AG08396 (cell line): Measurements from ENCODE around the gene LSM10.

Source experiments
- DNase-seq: peaks from one replicate; pipeline ENCODE4 v3.0.0; 2012; ENCODE audit warnings: low spot score, mixed read lengths

LSM10 gene

GRCh38 chr1:36383240-36383639, 14.5 kb downstream of the LSM10 start:
- no peak for DNase-seq

GRCh38 chr1:36382669-36383068, 15.0 kb downstream of the LSM10 start:
- no peak for DNase-seq

GRCh38 chr1:36382231-36382630, 15.5 kb downstream of the LSM10 start:
- no peak for DNase-seq

DNA sequence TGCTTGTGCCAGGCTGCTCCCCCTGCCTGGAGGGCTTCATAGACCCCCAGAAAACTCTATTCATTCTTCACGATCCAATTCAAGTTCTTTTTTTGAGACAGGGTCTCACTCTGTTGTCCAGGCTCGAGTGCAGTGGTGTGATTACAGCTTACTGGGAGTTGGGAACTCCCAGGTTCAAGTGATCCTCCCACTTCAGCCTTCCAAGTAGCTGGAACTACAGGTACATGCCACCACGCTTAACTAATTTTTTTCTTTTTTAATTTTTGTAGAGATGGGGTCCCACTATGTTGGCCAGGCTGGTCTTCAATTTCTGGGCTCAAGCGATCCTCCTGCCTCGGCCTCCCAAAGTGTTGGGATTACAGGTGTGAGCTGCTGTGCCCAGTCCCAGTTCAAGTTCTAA, 16.3 kb downstream of the LSM10 start:
- DNase-seq, result no peak

DNA sequence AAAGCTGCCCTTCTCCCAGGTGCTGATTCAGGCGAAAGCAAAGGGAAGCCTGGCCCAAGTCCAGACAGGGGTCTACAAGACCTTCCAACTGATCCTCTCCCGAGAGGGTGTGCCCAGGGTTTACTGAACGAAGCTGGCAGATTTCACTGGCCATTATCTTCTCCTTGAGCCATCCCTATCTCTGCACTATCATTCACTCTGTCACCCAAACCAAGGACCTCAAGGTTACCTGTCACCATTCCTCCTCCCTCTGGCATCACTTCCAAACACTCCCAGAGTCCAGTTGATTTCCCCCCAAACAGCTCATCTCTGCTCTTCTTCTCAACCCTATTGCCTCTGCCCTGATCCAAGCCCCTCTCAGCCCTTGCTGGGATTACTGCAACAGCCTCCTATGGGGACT, 16.9 kb downstream of the LSM10 start:
- DNase-seq, result no peak

- DNase-seq, result no peak
Observed at GRCh38 chr1:36380143-36380619, 17.5 kb downstream of the LSM10 start.

DNA sequence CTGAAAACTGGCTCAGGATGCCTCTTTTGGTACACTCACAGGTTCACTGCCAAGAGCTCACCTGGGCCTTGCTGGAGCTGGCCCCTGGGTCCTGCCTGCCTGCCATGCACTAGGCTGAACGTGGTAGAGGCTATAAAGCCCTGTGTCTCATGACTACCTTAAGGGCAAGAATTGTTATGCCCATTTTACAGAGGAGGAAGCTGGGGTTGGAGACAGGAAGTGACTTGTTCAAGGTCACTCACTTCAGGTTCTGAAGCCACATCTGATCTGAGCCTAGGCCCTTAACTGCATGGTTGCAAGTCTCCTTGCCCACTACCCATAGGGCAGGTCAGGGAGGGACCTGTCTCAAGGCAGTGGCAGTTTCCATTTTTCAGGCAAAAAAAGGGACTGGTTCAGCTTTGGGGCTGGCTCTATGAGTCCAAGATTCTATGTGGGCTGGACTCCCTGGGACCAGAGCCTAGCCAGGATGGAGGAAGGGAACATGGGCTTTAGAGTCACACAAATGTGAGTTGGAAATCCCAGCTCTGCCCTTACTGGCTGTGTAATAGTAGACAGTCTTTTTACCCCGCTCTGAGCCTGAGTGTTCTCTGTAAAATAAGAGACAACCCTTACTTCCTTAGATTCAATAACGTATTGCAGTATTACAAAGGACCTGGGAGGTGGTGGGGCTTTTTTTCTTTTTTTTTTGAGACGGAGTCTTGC, 19.8 kb downstream of the LSM10 start:
- DNase-seq, result no peak

- DNase-seq, result no peak
Observed at GRCh38 chr1:36372617-36373016, 25.1 kb downstream of the LSM10 start.

DNA sequence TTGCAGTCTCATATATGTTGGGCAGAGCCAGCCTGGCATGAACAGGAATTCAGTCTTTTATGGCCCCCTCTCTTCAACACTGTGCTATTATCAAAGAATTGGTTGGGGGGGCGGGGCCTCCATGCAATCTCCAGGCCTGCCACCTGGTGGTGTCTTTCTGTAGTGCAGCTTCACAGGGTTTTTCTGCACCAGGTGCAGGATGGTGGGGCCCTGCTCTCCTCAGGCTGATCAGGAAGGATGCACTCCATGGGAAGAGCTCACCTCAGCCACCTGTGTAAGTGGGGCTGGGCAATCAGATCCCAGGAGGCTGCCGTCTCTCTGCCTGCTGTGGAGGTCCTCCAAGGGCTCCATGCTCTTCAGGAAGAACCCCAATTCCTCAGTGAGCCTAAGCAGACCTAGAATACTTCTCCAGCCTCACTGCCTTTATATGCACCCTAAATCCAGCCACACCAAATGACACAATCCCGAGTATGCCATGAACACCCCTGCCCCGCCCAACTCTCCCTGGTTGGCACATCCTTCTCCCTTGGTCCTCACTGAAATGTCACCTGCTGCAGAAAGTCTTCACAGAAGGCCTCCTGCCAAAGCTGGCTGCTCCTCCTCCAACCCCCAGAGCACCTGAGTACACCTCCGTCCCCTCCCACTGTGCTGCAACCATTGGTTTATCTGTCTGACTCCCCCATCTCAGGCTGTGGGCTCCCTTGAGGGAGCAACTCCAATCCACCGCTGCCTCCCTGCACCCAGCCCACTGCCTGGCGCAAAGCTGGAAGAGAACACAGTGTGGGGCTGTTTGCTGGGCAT, 28.4 kb downstream of the LSM10 start:
- peak; percentile 80 for DNase-seq

GRCh38 chr1:36367798-36368197, 29.9 kb downstream of the LSM10 start:
- no peak for DNase-seq

DNA sequence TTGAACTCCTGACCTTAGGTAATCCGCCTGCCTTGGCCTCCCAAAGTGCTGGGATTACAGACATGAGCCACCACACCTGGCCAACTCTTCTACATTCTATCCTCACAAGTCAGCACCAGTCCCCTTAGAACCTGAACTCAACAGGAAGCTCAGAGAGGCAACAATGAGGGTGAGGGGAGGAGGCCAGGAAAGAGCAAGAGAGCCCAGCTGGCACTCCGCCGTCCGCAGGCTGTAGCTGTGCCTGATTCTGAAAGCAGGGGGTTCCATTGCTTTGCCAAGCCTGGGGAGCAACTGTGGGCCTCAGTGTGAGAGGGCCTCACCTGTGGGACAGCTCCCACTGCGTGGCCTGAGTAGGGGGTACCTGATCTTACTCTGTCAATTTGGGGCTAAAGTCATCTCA, 30.6 kb downstream of the LSM10 start:
- no peak for DNase-seq

GRCh38 chr1:36366091-36366661, 31.5 kb downstream of the LSM10 start:
- peak; percentile 37 for DNase-seq

GRCh38 chr1:36365381-36365780, 32.3 kb downstream of the LSM10 start:
- DNase-seq, result peak; percentile 30

DNA sequence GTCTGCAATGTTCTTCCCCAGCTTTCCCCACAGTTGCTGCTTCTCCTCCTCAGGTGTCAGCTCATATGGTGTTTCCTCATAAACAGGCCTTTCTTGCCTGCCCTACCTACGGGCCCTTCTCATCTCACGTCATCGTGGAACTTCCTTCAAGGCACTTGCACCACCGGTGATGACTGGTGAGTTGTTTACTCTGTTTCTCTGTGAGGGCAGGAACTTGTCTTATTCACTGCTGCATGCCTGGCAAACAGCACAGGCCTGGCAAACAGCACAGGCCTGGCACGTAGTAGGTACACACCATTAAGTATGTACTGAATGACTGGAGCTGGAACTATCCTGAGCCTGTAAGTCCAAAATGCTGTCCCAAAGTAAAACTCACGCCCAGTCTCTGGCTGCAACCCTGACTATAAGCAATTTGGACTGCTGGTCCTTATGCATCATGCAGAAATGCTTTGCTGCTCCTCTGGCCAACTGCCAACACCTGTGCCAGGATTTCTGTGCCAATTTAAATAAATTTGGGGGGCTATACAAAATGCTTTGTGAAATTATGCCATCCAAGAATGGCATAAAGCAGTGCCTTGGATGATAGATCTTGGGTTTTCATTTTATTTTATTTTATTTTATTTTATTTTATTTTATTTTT, 37.7 kb downstream of the LSM10 start:
- no peak for DNase-seq

DNA sequence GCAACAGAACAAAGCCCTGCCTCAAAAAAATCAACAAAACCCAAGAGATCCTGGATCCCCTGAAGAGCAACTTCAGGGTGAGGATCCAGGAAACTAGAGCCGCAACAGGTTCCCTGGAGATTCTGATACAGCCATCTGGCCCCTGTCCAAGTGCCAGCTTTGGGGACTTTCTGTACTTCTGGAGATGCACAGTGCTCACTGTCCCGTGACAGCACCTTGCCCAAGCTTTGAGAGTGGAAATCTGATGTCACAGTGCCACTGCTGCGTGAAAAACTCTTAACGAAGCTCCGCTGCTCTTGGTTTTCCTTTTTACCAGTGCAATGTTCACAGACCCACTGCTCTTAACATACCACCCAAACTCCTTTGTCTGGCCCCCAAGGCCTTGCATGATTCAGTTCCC, 38.3 kb downstream of the LSM10 start:
- no peak for DNase-seq

- DNase-seq, result no peak
Observed at GRCh38 chr1:36358514-36359084, 39.1 kb downstream of the LSM10 start.

DNA sequence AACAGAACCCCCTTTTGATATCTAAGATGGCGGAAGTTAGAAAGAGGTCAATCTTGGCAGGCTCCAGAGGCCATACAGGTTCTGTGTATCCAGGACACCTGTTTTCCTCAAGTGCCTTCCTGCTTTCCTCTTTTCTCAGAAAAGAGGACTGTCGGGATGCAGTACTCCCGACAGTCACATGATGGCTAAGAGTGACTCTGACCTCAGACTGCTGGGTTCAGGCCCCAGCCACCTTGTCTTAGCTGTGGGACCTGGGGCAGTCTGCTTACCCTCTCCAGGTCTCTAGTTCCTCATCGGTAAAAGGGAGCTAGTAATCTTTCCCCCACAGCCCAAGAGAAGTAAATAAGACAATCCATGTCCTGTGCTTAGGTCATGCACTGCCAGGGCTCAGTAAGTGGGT, 41.9 kb downstream of the LSM10 start:
- DNase-seq, result no peak

GRCh38 chr1:36354486-36354885, 43.2 kb downstream of the LSM10 start:
- DNase-seq, result no peak

GRCh38 chr1:36352910-36353878, 44.5 kb downstream of the LSM10 start:
- DNase-seq, result peak; percentile 66

- DNase-seq, result no peak
Observed at GRCh38 chr1:36352125-36352909, 45.4 kb downstream of the LSM10 start.
